Measurements from ENCODE around the gene TUBB4B.
"Not testable (repeated sequence)": the region's sequence is repeated elsewhere in the genome, so short reads cannot be mapped to it uniquely, and the experiment has no call there.

TUBB4B gene

DNA sequence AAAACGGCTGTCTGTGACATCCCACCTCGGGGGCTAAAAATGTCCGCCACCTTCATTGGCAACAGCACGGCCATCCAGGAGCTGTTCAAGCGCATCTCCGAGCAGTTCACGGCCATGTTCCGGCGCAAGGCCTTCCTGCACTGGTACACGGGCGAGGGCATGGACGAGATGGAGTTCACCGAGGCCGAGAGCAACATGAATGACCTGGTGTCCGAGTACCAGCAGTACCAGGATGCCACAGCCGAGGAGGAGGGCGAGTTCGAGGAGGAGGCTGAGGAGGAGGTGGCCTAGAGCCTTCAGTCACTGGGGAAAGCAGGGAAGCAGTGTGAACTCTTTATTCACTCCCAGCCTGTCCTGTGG lies 2.2 kb downstream of the TUBB4B start:
- H3K4me1 ChIP-seq (ENCODE audit: control insufficient read depth, insufficient read depth, low read length), result not testable (repeated sequence)

DNA sequence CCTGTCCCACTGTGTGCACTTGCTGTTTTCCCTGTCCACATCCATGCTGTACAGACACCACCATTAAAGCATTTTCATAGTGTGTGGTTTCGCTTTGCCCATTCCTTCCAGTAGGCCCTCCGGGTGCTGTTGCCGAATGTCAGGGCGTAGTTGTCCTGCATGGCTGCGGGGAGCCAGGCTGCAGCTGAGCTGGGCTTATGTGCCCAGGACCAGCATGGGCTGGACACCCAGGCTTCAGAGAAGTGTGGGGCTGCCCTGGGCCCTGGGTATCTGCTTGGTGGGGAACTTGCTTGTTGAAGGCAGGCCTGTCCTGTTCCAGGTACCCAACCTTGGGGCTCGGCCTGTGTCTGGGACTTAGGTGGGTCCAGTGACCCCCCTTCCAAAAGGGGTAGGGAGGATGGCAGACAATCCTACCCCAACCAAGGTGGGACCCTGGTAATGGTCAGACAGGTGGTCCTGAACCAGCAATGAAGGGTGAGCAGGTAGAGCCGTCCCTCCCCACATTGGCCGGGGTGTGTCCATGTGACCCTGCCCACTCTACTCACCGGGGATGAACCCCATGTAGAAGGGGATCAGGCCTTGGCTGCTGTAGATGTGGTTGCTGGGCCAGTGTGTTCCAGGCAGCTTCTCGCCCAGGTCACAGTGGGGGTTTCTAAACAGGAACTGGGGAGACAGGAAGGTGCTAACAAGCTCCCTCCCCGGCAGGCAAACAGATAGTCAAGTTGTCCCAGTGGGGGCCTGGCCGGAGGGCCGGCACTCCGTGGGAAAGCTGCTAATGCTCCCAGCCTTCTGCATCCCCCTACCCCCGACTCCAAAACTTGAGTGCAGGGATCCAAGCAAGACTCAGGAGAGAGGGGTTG lies 2.8 kb downstream of the TUBB4B start:
- H3K4me1 ChIP-seq (ENCODE audit: control insufficient read depth, insufficient read depth, low read length), result 0 out of 2 replicates have a peak, but pooled peaks cover 3% of the 10 kb centered on the region
- H3K9me3 ChIP-seq (ENCODE audit: control insufficient read depth, insufficient read depth, low read depth, low read length), result no peaks in the 10 kb centered on the region
- peaks cover 0 to 27% of the 10 kb centered on the region in 2 experiments; a peak in 1 of 3 replicates for H3K36me3 ChIP-seq (ENCODE audit: control insufficient read depth in 2 of 2, insufficient read depth in 1 of 2, low read length in 2 of 2)
- ChIA-PET POLR2A (interaction anchor here (0.6 to 11.5 kb wide), 15 partner anchors 7 to 453 kb away, joined by 3 to 336 read pairs (median 6); partner anchors contain the start of genes CYSRT1, NELFB, RNF208 and RNF224), CTCF (interaction anchor here (0.7 to 3.6 kb wide), 3 partner anchors 7 to 20 kb away, joined by 5 to 29 read pairs (median 16); partner anchors contain the start of gene NELFB)
- H3K27ac ChIP-seq (ENCODE audit: extremely low read depth, low read depth, low read length), result no peak overlapping the region
- no peak overlapping the region for H3K4me3 ChIP-seq (ENCODE audit: low read depth, low read length)
- TF ChIP-seq ZBTB20 (tag by site-specific recombination; IDR thresholded peaks at IDR 0.05) (peak; percentile 38; the same call in 1 of the 2 replicates), ZNF214 (tag by site-specific recombination; IDR thresholded peaks at IDR 0.05; ENCODE audit: borderline replicate concordance) (no peak), GLIS1 (tag by site-specific recombination; IDR thresholded peaks at IDR 0.05) (peak; percentile 69), IKZF3 (tag by site-specific recombination; IDR thresholded peaks at IDR 0.05) (peak; percentile 15; the same call in 1 of the 2 replicates), ZIC2 (tag by site-specific recombination; IDR thresholded peaks at IDR 0.05) (peak; percentile 91), KLF9 (tag by site-specific recombination; IDR thresholded peaks at IDR 0.05; ENCODE audit: low read depth) (0 out of 2 replicates have a peak, but pooled peaks have one; percentile 11), ZNF837 (tag by site-specific recombination; IDR thresholded peaks at IDR 0.05) (no peak), ZNF37A (tag by site-specific recombination; IDR thresholded peaks at IDR 0.05) (no peak), BCL11B (tag by site-specific recombination; IDR thresholded peaks at IDR 0.05; ENCODE audit: low read depth) (peak; percentile 29; the same call in 1 of the 2 replicates), ZNF423 (tag by site-specific recombination; IDR thresholded peaks at IDR 0.05) (0 out of 2 replicates have a peak, but pooled peaks have one; percentile 9), KLF1 (tag by site-specific recombination; IDR thresholded peaks at IDR 0.05) (peak; percentile 60; the same call in 1 of the 2 replicates), ZNF2 (tag by site-specific recombination; IDR thresholded peaks at IDR 0.05) (0 out of 2 replicates have a peak, but pooled peaks have one; percentile 21), ZNF335 (tag by site-specific recombination; conservative IDR thresholded peaks at IDR 0.05) (no peak), ZNF600 (tag by site-specific recombination; IDR thresholded peaks at IDR 0.05) (0 out of 2 replicates have a peak, but pooled peaks have one; percentile 40), ZBTB48 (tag by site-specific recombination; IDR thresholded peaks at IDR 0.05) (peak; percentile 9; the same call in 1 of the 2 replicates)
- TF ChIP-seq, protein P1, sequence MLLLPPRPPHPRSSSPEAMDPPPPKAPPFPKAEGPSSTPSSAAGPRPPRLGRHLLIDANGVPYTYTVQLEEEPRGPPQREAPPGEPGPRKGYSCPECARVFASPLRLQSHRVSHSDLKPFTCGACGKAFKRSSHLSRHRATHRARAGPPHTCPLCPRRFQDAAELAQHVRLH (tag by site-specific recombination; IDR thresholded peaks at IDR 0.05), result no peak
- TF ChIP-seq, protein P2, sequence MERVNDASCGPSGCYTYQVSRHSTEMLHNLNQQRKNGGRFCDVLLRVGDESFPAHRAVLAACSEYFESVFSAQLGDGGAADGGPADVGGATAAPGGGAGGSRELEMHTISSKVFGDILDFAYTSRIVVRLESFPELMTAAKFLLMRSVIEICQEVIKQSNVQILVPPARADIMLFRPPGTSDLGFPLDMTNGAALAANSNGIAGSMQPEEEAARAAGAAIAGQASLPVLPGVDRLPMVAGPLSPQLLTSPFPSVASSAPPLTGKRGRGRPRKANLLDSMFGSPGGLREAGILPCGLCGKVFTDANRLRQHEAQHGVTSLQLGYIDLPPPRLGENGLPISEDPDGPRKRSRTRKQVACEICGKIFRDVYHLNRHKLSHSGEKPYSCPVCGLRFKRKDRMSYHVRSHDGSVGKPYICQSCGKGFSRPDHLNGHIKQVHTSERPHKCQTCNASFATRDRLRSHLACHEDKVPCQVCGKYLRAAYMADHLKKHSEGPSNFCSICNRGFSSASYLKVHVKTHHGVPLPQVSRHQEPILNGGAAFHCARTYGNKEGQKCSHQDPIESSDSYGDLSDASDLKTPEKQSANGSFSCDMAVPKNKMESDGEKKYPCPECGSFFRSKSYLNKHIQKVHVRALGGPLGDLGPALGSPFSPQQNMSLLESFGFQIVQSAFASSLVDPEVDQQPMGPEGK (tag by site-specific recombination; IDR thresholded peaks at IDR 0.05), result peak; percentile 27; the same call in 1 of the 2 replicates
- TF ChIP-seq, protein P3, sequence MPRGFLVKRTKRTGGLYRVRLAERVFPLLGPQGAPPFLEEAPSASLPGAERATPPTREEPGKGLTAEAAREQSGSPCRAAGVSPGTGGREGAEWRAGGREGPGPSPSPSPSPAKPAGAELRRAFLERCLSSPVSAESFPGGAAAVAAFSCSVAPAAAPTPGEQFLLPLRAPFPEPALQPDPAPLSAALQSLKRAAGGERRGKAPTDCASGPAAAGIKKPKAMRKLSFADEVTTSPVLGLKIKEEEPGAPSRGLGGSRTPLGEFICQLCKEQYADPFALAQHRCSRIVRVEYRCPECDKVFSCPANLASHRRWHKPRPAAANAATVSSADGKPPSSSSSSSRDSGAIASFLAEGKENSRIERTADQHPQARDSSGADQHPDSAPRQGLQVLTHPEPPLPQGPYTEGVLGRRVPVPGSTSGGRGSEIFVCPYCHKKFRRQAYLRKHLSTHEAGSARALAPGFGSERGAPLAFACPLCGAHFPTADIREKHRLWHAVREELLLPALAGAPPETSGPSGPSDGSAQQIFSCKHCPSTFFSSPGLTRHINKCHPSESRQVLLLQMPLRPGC (tag by site-specific recombination; IDR thresholded peaks at IDR 0.05), result 0 out of 2 replicates have a peak, but pooled peaks have one; percentile 11
- TF ChIP-seq, protein P4, sequence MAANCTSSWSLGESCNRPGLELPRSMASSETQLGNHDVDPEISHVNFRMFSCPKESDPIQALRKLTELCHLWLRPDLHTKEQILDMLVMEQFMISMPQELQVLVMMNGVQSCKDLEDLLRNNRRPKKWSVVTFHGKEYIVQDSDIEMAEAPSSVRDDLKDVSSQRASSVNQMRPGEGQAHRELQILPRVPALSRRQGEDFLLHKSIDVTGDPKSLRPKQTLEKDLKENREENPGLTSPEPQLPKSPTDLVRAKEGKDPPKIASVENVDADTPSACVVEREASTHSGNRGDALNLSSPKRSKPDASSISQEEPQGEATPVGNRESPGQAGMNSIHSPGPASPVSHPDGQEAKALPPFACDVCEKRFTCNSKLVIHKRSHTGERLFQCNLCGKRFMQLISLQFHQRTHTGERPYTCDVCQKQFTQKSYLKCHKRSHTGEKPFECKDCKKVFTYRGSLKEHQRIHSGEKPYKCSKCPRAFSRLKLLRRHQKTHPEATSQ (tag by site-specific recombination; IDR thresholded peaks at IDR 0.05), result no peak
- TF ChIP-seq, protein P5, sequence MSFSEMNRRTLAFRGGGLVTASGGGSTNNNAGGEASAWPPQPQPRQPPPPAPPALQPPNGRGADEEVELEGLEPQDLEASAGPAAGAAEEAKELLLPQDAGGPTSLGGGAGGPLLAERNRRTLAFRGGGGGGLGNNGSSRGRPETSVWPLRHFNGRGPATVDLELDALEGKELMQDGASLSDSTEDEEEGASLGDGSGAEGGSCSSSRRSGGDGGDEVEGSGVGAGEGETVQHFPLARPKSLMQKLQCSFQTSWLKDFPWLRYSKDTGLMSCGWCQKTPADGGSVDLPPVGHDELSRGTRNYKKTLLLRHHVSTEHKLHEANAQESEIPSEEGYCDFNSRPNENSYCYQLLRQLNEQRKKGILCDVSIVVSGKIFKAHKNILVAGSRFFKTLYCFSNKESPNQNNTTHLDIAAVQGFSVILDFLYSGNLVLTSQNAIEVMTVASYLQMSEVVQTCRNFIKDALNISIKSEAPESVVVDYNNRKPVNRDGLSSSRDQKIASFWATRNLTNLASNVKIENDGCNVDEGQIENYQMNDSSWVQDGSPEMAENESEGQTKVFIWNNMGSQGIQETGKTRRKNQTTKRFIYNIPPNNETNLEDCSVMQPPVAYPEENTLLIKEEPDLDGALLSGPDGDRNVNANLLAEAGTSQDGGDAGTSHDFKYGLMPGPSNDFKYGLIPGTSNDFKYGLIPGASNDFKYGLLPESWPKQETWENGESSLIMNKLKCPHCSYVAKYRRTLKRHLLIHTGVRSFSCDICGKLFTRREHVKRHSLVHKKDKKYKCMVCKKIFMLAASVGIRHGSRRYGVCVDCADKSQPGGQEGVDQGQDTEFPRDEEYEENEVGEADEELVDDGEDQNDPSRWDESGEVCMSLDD (tag by site-specific recombination; IDR thresholded peaks at IDR 0.05), result peak; percentile 54; the same call in 1 of the 2 replicates
- TF ChIP-seq, protein P6, sequence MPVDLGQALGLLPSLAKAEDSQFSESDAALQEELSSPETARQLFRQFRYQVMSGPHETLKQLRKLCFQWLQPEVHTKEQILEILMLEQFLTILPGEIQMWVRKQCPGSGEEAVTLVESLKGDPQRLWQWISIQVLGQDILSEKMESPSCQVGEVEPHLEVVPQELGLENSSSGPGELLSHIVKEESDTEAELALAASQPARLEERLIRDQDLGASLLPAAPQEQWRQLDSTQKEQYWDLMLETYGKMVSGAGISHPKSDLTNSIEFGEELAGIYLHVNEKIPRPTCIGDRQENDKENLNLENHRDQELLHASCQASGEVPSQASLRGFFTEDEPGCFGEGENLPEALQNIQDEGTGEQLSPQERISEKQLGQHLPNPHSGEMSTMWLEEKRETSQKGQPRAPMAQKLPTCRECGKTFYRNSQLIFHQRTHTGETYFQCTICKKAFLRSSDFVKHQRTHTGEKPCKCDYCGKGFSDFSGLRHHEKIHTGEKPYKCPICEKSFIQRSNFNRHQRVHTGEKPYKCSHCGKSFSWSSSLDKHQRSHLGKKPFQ (tag by site-specific recombination; IDR thresholded peaks at IDR 0.05), result 0 out of 2 replicates have a peak, but pooled peaks have one; percentile 81

More for the DNA sequence above, 2.2 kb downstream of the TUBB4B start:
- CTCF ChIA-PET, result interaction anchor here (1.3 kb wide), 1 partner anchor 11 kb away, joined by 13 read pairs; the partner anchor contains the start of gene NELFB
- not testable (repeated sequence) for H3K27ac ChIP-seq (ENCODE audit: extremely low read depth, low read depth, low read length); H3K4me3 ChIP-seq (ENCODE audit: low read depth, low read length); H3K9me3 ChIP-seq (ENCODE audit: control insufficient read depth, insufficient read depth, low read depth, low read length)
- TF ChIP-seq ZNF169 (tag by site-specific recombination; IDR thresholded peaks at IDR 0.05) (0 out of 2 replicates have a peak, but pooled peaks have one; percentile 6), ZNF600 (tag by site-specific recombination; IDR thresholded peaks at IDR 0.05) (peak; percentile 84)
- POLR2A ChIA-PET, result interaction anchor here (0.6 to 11.5 kb wide), 14 partner anchors 9 to 195 kb away, joined by 3 to 336 read pairs (median 7); partner anchors contain the start of genes CYSRT1, MAN1B1, NELFB and NRARP
- H3K36me3 ChIP-seq (ENCODE audit: control insufficient read depth in 2 of 2, insufficient read depth in 1 of 2, low read length in 2 of 2), result peaks cover 0 to 32% of the 10 kb centered on the region in 2 experiments; a peak in 1 of 3 replicates

Data from HEK293 (cell line).